Progenitor cell of endocrine pancreas (in vitro differentiated cells): ENCODE measurements around the gene TCF19. TPM values are rescaled to one million over a fixed set of nuclear protein-coding genes. Genes with fewer than 3 reads are reported as not detected.

Experiments
- DNase-seq: peaks from one replicate; pipeline ENCODE4 v3.0.0; 2021; ENCODE audit warnings: low spot score; ENCODE audit not compliant: unreplicated experiment
- H3K27ac Mint-ChIP-seq: 2 replicates; pipeline ENCODE4 v1.8.0; 2021; ENCODE audit warnings: mild to moderate bottlenecking, moderate library complexity, mixed read lengths
- H3K27me3 Mint-ChIP-seq: 2 replicates; pipeline ENCODE4 v1.8.0; 2021; ENCODE audit warnings: mixed read lengths
- H3K36me3 Mint-ChIP-seq: 2 replicates; pipeline ENCODE4 v1.8.0; 2022; ENCODE audit warnings: mixed read lengths; ENCODE audit not compliant: insufficient read depth
- H3K4me1 Mint-ChIP-seq: 2 replicates; pipeline ENCODE4 v1.8.0; 2021; ENCODE audit warnings: low read depth, mixed read lengths
- H3K4me3 Mint-ChIP-seq: 2 replicates; pipeline ENCODE4 v1.8.0; 2021; ENCODE audit warnings: low read depth, mild to moderate bottlenecking, moderate library complexity, mixed read lengths
- H3K9me3 Mint-ChIP-seq: 2 replicates; pipeline ENCODE4 v1.8.0; 2021; ENCODE audit warnings: low read depth, mixed read lengths
- total RNA-seq: library from RNA; stranded (reverse); gene quantifications from 2 replicates; pipeline ENCODE4 v1.2.1, GENCODE V29; 2021
- TF ChIP-seq, protein P1 (sequence below): fragments of 200-600 bp; sonication (generic); IDR thresholded peaks from one replicate; pipeline ENCODE4 v1.5.0; 2021; ENCODE audit warnings: antibody characterized with exemption, mild to moderate bottlenecking; ENCODE audit not compliant: unreplicated experiment

TCF19 gene
- total RNA-seq, 1 donor from 2014 or later: 9.6 TPM

DNA sequence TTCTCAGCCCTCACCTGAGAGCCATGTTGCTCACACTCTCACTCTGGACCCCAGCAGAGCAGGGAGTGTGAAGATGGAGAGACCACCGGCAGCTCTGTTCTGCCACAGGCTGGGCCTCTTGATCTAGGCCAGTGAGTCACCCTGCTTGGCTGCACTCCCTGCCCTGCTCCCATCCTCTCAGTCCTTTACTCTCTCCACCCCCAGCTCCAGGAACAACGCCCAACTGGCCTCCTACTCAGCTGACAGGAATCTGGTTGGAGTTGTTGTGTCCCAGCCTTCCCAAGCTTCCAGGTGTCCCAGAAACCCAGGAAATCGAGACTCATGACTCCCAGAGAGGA lies 43.9 kb upstream of the TCF19 start, which contains the start of gene PSORS1C1:
Gene PSORS1C1 (plus strand): TSS at position 260 of the 338 bp plus-strand sequence. CDS start 14,833 bp downstream, outside the sequence.
- no peak within 1 kb of the TSS for H3K4me3 Mint-ChIP-seq
- H3K4me1 Mint-ChIP-seq: peaks cover 1% of the 10 kb centered on the region
- H3K9me3 Mint-ChIP-seq: no peaks in the 10 kb centered on the region
- no peaks in the 10 kb centered on the region for H3K36me3 Mint-ChIP-seq
- no peak for DNase-seq
- peaks cover 36% of the 10 kb centered on the region for H3K27me3 Mint-ChIP-seq
- H3K27ac Mint-ChIP-seq: peak within 1 kb of the TSS; percentile 43
- TF ChIP-seq, protein P1, sequence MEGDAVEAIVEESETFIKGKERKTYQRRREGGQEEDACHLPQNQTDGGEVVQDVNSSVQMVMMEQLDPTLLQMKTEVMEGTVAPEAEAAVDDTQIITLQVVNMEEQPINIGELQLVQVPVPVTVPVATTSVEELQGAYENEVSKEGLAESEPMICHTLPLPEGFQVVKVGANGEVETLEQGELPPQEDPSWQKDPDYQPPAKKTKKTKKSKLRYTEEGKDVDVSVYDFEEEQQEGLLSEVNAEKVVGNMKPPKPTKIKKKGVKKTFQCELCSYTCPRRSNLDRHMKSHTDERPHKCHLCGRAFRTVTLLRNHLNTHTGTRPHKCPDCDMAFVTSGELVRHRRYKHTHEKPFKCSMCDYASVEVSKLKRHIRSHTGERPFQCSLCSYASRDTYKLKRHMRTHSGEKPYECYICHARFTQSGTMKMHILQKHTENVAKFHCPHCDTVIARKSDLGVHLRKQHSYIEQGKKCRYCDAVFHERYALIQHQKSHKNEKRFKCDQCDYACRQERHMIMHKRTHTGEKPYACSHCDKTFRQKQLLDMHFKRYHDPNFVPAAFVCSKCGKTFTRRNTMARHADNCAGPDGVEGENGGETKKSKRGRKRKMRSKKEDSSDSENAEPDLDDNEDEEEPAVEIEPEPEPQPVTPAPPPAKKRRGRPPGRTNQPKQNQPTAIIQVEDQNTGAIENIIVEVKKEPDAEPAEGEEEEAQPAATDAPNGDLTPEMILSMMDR: no peak

DNA sequence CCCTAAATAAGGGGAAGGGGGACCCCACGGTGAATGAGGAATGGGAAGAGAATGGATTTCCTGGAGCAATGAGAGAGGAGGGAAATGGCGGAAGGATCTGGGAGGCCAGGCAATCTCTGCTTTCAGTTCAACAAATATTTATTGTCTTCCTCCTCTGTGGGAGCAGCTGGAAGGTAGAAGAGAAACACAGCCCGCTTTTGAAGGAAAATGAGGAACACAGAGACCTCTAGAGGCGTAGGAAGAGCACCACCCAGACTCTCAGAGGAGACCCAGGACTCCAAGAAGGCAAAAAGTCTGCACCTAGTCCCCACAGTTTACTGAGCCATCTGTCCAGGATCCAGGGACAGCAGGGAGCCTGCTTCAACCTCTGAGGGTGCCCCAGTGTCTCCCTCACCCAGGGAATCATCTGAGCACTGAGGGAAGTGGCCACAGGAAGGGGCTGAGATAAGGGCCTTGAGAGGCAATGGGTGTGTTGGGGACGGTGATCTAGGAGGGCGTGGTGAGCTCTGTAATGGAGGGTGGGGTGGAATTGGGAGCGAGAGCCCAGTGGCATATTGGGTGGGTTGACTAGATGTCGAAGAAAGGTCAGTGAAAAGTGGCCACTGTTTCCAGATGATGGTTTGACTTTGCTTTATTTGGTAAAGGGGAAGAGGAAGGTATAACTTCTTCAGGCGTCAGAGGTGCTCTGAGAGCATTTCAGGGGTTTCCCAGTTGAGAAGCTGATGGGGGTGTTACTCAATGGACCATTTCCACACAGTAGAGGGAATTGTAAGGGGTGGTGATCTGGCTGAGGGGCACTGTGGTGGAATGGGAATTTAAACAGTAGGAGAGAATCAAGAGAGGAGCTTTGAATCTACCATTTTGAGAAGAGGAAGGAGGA lies 43.2 kb upstream of the TCF19 start:
- peak overlapping the region; percentile 43 for H3K27ac Mint-ChIP-seq
- no peak overlapping the region for H3K4me3 Mint-ChIP-seq
- TF ChIP-seq, protein P1: no peak
- H3K4me1 Mint-ChIP-seq: peaks cover 1% of the 10 kb centered on the region
- H3K27me3 Mint-ChIP-seq: peaks cover 29% of the 10 kb centered on the region
- no peaks in the 10 kb centered on the region for H3K9me3 Mint-ChIP-seq
- no peak for DNase-seq
- no peaks in the 10 kb centered on the region for H3K36me3 Mint-ChIP-seq

DNA sequence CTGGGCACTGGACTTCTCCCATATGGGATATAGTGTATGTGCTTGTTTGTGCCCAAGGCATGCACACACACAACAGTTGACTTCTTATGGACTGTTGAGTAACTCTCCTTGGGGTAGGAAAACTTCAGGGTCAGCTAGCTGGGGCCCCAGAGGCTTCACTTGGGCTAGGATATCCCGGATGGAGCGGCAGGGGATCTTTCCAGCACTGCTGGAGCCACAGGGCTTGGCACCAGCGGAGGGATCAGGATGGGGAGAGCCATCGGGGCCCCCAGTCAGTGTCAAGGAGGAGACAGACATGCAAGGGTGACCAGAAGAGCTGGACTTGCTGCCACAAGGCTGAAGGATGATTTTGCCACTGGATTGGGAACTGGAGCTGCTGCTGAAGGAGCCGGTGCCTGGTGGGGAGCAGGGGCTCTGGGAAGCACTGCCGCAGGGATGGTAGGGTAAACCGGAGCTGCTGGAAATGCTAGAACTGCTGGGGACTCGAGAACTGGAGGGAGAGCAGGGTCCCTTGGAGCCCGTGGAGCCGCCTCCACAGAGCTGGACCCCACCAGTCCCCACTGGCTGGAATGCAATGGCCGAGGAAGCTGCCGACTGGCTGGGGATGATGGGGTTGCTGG lies 42.3 kb upstream of the TCF19 start:
- DNase-seq: no peak
- H3K36me3 Mint-ChIP-seq: no peaks in the 10 kb centered on the region
- H3K27me3 Mint-ChIP-seq: peaks cover 20% of the 10 kb centered on the region
- H3K4me1 Mint-ChIP-seq: peaks cover 1% of the 10 kb centered on the region
- TF ChIP-seq, protein P1: no peak
- H3K4me3 Mint-ChIP-seq: no peak overlapping the region
- H3K9me3 Mint-ChIP-seq: no peaks in the 10 kb centered on the region
- no peak overlapping the region for H3K27ac Mint-ChIP-seq

DNA sequence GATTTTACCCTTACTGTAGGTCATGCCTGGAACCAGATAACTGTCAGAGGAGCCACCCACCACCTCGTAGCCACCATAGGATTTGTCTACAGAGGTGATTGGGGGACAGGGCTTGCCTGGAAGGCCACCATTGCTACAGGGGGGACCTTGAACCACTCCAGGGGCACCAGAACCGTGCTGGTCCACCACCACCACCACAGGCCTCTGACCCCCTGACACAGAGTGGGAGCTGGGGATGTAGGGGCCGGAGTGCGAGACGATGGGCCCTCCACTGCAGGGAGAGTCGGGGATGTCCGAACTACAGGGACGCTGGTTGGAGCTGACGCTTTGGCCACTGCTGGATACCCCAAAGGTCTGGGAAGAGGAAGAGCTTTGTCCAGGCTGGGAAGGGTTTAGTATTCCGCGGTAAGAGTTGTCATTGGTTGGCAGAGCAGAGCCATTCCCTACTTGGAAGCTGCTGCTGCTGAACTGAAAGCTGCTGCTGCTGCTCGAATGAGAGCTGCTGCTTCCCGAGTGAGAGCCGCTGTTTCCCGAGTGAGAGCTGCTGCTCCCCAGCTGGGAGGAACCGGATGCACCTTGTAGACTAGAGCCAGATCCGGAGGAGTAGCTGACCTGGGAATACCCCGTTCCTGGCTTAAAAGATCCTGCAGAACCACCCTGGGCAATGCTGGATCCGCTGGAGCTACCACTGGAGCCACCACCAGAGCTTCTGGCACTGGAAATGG lies 41.6 kb upstream of the TCF19 start:
- Mint-ChIP-seq H3K27ac (no peak overlapping the region), H3K36me3 (no peaks in the 10 kb centered on the region), H3K9me3 (no peaks in the 10 kb centered on the region), H3K4me3 (no peak overlapping the region), H3K27me3 (peaks cover 19% of the 10 kb centered on the region), H3K4me1 (peaks cover 1% of the 10 kb centered on the region)
- TF ChIP-seq, protein P1: no peak
- no peak for DNase-seq

DNA sequence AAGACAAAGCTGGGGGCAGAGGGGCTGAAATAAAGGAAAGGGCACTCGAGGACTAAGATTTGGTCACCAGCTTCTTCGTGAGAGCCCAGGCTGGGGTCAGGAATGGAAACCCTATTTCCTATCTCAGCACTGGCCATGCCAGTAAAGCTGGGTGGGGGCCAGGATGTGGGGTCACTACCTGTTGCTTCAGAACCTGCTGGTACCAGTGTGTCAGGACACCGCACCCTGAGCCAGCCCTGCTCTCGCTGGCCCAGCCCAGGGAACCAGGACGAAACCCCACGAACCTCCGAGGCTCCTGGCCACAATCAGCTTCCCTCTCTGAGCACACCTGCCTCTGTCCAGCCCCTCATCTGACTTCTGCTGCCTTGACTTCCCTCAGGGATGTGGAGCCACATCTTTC lies 40.2 kb upstream of the TCF19 start:
- H3K4me3 Mint-ChIP-seq: no peak overlapping the region
- no peaks in the 10 kb centered on the region for H3K36me3 Mint-ChIP-seq
- peaks cover 15% of the 10 kb centered on the region for H3K27me3 Mint-ChIP-seq
- H3K4me1 Mint-ChIP-seq: peaks cover 1% of the 10 kb centered on the region
- H3K27ac Mint-ChIP-seq: no peak overlapping the region
- no peak for DNase-seq
- TF ChIP-seq, protein P1: no peak
- no peaks in the 10 kb centered on the region for H3K9me3 Mint-ChIP-seq
